GM21737 (cell line): ENCODE results near the gene TRAK2.
"Not testable (repeated sequence)": the region's sequence is repeated elsewhere in the genome, so short reads cannot be mapped to it uniquely, and the experiment has no call there.

Source experiments
- ATAC-seq: cut with Tn5 transposase; IDR thresholded peaks from one replicate; pipeline ENCODE4 v1.9.1; 2021; ENCODE audit warnings: mild to moderate bottlenecking, moderate library complexity; ENCODE audit not compliant: unreplicated experiment

Gene TRAK2

DNA sequence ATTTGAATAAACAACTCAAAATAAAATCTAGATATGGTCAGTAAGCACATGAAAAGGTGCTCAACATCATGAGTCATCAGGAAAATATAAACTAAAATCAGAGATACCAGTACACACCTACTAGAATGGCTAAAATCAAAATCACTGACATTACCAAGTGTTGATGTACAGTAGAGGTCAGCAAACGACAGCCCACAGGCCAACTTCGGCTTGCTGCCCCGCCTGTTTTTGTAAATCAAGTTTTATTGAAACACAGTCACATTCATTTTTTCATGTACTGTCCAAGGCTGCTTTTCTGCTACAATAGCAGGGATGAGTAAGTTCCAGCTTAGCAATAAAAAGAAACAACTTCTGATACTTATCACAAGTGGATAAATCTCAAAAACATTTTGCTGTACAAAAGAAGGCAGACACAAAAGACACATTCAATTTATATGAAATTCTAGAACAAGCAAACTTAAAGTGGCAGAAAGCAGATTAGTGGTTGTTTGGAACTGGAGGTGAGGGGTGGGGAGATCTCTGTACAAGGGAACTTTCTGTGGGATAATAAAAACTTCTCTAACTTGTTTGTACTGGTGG lies 32.1 kb downstream of the TRAK2 start:
- no peak for ATAC-seq

DNA sequence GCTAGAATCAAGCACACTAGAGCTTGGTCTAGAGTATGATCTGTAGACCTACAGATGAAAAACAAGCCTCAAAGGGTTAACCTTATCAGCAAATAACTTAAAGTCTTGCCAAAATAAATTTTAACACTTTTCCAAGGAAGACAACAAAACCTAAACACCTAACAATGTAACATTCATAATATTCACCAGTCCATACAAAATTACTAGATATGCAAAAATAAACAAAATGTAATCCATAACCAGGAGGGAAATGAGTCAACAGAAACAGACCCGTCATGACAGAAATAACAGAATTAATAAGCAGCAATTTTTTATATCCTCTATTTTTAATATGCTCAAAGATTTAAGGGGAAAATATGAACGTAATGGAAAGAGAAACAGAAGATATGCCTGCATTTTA lies 36.1 kb downstream of the TRAK2 start:
- no peak for ATAC-seq

GRCh38 chr2:201414099-201415023 lies 36.9 kb downstream of the TRAK2 start:
- peak; percentile 72 for ATAC-seq

DNA sequence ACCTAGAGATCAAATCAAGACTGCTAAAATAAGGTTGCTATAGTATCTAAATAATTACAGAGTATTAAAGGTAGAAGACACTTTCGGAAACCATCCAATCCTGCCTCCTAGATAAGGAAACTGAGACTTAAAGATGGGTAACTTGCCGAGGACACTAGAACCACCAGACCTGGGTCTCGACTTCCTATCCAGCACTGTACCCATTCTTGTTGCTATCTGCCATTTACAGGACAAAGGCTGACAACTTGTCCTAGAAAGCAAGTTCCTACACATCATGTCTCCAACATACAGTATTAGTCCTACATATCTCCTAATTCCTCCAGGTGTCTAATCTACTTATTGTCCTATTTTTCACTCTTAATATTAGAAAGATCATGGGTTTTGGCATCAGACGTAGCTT lies 37.7 kb downstream of the TRAK2 start:
- no peak for ATAC-seq

- no peak for ATAC-seq
Observed at GRCh38 chr2:201413143-201413542, 38.1 kb downstream of the TRAK2 start.

GRCh38 chr2:201411421-201411820 lies 39.8 kb downstream of the TRAK2 start:
- no peak for ATAC-seq

GRCh38 chr2:201408931-201409330 lies 42.3 kb downstream of the TRAK2 start:
- no peak for ATAC-seq

DNA sequence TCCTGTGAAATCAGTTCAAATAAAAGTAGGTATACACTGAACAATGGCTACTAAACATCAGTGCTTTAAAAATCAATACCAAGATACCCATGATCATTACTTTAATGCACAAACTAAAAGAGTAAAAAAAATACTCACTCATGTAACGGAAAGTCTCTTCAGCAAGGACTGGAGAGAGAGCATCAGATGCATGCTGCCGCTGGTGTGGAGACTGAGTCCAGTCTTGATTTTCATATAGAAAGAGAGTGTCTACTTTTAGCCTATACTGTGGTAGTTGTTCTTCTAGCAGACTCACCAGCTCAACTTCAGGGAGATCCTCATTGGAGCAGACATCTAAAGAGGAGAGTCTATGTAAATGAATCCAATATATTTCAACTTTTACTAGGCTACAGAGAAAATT lies 44.0 kb downstream of the TRAK2 start:
- no peak for ATAC-seq

DNA sequence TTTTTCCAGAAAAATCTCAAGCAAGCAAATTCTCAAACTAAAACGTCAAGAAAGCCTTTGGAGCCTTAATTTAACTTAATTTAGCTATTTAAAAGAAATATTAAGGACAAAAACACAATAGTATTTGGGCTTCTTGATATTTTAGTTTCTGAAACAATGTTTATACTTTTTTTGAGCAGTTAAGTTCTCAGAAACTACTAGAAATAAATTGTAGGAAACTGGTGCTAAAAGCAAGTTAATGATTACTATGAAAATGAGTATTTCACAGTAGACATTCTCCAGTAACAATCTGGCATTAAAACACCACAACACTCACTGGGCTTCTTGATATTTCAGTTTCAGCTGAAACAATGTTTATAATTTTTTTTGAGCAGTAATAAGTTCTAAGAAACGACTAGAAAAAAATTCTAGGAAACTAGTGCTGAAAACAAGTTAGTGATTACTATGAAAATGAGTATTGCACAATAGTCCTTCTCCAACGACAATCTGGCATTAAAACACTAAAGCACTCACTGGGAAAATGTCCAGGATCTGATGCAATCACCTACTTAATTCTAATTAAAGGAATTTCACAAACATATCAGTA lies 45.1 kb downstream of the TRAK2 start:
- no peak for ATAC-seq

- no peak for ATAC-seq
Observed at GRCh38 chr2:201404699-201405280, 46.5 kb downstream of the TRAK2 start.

DNA sequence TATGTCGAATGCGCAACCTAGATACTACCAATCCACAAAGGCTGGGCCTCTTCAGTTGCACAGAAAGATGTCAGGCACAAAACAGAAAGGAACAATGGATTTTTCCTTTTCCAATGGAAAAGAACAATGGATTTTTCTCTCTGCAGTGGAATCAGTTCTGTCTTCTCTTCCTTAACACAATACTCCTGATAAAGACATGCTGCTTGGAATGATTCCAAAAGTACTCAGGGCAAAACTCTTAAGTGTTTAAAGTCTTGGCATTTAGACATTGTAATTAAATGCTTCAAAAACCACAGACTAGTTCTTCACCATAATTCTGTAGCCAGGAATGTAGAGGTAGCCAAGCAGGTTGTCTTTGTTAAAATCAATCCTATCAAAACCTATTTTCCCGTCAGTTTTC lies 47.4 kb downstream of the TRAK2 start:
- ATAC-seq: no peak

DNA sequence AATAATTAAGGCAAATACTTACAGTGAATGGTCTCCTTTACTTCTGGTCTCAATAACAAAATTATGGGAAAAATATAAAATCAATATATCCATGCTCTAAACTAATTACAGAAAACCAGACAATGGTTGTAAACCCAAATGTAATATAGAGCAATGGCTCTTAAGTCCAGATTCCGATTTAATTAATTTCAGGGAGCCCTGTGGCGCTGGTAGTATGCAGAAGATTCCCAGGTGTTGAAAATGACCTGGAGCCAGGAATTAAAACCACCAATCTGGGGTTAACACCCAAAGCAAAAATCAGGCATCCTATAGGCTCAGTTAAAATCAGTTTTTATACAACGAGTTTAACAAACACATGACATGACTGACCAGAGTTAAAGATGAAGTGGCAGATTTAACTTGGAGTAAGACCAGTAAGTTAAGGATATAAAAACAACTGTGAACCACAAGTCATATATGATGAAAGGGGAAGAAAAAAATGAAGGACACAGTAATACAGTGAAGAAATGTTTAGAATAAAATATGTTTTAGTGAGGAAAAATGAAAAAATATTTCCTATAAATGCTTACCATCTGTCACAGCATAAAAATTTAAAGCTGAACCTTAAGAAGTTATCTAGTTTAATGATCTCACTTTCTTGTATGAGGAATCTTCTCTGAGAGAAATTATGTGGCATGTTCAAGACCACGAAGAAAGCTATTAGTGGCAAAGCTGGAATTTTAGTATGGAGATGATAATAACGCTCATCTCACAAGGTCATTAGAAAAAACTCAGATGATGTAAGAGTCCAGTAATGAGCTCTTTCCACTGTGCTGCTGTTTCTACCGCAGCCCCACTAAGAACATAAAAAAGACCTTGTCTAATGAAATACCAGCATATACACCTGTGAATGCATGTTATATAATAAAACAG lies 48.4 kb downstream of the TRAK2 start:
- ATAC-seq: no peak

DNA sequence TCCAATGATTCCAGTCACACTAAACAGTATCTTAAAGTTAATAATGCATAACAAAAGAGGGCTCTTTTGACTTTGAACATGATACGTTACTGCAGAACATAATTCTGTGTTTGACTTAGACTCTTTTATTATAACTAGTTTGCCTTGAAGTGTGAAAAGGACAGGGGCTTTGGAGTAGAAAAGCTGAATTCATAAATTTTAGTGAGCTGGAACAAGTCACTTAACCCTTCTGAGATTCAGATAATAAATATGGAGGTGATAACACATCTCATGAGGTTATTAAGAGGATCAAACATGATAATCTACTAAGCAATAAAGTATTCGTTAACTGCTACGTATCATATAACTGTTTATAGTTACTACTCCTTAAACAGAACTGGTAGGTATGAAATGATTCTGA lies 49.4 kb downstream of the TRAK2 start:
- ATAC-seq: no peak

DNA sequence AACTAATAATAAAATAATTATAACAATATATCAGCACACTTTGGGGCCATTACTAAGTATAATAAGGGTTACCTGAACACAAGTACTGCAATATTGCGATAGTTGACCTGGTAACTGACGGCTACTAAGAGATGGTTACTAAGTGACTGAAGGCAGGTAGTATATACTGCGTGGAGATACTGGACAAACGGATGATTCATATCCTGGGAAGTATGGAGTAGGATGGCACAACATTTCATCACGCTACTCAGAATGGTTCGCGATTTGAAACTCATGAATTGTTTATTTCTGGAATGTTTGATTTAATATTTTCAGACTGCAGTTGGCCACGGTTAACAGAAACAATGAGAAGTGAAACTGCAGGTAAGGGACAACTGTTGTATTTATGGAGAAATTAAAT lies 54.7 kb downstream of the TRAK2 start:
- no peak for ATAC-seq

GRCh38 chr2:201383136-201383535 lies 68.1 kb downstream of the TRAK2 start:
- no peak for ATAC-seq

DNA sequence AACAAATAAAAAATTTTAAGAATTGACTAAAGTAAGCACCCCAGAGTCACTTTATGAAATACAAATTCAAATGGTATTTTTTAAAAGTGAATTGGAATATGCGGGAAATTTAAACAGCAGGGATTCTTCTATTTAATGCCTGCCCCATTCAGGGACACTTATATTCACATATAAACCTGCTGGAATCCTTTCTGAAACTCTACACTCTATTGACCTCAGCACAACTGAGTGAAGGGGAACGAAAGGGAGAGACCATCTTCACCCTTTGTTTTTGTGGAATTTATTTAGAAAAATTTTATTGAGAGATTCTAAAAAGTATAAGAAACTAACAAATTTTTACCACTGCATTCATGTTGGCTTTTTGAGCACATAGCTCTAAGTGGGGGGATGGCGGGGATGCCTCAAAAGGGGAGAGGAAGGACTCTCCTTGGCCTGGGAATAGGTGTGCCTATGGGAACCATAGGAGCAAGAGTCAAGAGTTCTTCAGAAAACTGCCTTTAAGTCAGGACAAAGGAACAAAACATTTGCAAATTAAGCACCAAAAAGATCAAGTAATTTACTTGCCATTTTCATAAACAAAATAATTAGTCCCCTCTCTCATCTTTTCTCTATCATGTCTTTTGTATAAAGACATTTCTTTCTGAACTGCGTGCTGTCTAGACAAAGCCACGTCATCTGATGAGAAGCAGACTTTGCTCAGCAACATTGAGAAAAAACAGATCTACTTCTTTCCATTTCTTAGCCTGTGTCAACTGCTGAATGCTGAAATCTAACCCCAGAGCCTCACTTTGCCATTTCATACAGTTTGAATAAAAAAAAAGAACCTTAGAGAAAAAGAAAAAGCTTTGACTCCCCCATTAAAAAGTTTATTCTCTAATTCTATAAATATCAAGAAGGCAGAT lies 72.5 kb downstream of the TRAK2 start:
- ATAC-seq: no peak

GRCh38 chr2:201377218-201377617 lies 74.0 kb downstream of the TRAK2 start:
- no peak for ATAC-seq

GRCh38 chr2:201369775-201370174 lies 81.5 kb downstream of the TRAK2 start:
- no peak for ATAC-seq

DNA sequence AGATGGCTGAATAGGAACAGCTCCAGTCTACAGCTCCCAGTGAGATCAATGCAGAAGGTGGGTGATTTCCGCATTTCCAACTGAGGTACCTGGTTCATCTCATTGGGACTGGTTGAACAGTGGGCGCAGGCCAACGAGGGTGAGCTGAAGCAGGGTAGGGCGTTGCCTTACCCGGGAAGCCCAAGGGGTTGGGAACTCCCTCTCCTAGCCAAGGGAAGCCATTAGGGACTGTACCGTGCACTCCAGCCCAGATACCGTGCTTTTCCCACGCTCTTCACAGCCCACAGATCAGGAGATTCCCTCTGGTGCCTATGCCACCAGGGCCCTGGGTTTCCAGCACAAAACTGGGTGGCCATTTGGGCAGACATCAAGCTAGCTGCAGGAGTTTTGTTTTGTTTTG lies 81.9 kb downstream of the TRAK2 start:
- ATAC-seq: not testable (repeated sequence)

DNA sequence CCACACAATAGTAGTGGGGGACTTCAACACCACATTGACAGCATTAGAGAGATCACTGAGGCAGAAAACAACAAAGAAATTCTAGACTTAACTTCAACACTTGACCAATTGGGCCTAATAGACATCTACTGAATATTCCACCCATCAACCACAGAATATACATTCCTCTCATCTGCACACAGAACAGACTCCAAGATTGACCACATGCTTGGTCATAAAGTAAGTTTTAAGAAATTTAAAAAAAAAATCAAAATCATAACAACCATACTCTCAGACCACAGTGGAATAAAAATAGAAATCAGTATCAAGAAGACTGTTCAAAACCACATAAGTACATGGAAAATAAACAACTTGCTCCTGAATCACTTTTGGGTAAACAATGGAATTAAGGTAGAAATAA lies 85.1 kb downstream of the TRAK2 start:
- ATAC-seq: no peak
